OCI-LY1 (cell line): ENCODE results near the gene STAMBP.

Experiments
- H2AFZ ChIP-seq: fragments of 200-600 bp; sonication (generic), shearing (Covaris generic); 2 replicates; pipeline ENCODE4 v1.6.0; 2014; ENCODE audit warnings: antibody characterized with exemption, mild to moderate bottlenecking, low read length
- H3F3A ChIP-seq: fragments of 200-600 bp; sonication (generic), shearing (Covaris generic); 2 replicates; pipeline ENCODE4 v1.6.0; 2014; ENCODE audit warnings: mild to moderate bottlenecking, antibody characterized with exemption, low read length, moderate library complexity; ENCODE audit not compliant: insufficient read depth
- H3K27ac ChIP-seq: fragments of 200-600 bp; sonication (generic); 2 replicates; pipeline ENCODE4 v1.5.1; 2014; ENCODE audit warnings: low read length, mixed run types, mild to moderate bottlenecking, low read depth; ENCODE audit not compliant: poor library complexity, severe bottlenecking
- H3K27me3 ChIP-seq: fragments of 200-600 bp; sonication (generic); 2 replicates; pipeline ENCODE4 v1.6.0; 2014; ENCODE audit warnings: antibody characterized with exemption, mild to moderate bottlenecking, low read length, moderate library complexity; ENCODE audit not compliant: insufficient read depth
- H3K36me3 ChIP-seq: fragments of 200-600 bp; sonication (generic); 2 replicates; pipeline ENCODE4 v1.6.1; 2014; ENCODE audit warnings: mild to moderate bottlenecking, antibody characterized with exemption, low read length, moderate library complexity, mixed read lengths; ENCODE audit not compliant: insufficient read depth
- H3K4me1 ChIP-seq: fragments of 200-600 bp; sonication (generic); 2 replicates; pipeline ENCODE4 v1.5.1; 2014; ENCODE audit warnings: mild to moderate bottlenecking, low read length, moderate library complexity; ENCODE audit not compliant: insufficient read depth, severe bottlenecking
- H3K4me2 ChIP-seq: fragments of 200-600 bp; sonication (generic), shearing (Covaris generic); 2 replicates; pipeline ENCODE4 v1.6.1; 2014; ENCODE audit warnings: low read length
- H3K4me3 ChIP-seq: fragments of 200-600 bp; sonication (generic); 2 replicates; pipeline ENCODE4 v1.5.1; 2014; ENCODE audit warnings: low read length, low read depth, mild to moderate bottlenecking, mixed read lengths; ENCODE audit not compliant: poor library complexity, severe bottlenecking
- H3K79me2 ChIP-seq: fragments of 200-600 bp; shearing (Covaris generic); 2 replicates; pipeline ENCODE4 v1.6.1; 2016; ENCODE audit warnings: mixed run types, low read length, mixed read lengths; ENCODE audit not compliant: insufficient read depth
- H3K9ac ChIP-seq: fragments of 200-600 bp; sonication (generic), shearing (Covaris generic); 2 replicates; pipeline ENCODE4 v1.6.1; 2014; ENCODE audit warnings: mild to moderate bottlenecking, low read length, mixed read lengths
- H3K9me2 ChIP-seq: fragments of 200-600 bp; sonication (generic), shearing (Covaris generic); 2 replicates; pipeline ENCODE4 v1.6.1; 2014; ENCODE audit warnings: low read depth, mild to moderate bottlenecking, low read length, mixed read lengths
- H3K9me3 ChIP-seq: fragments of 200-600 bp; shearing (Covaris generic); 2 replicates; pipeline ENCODE4 v1.6.1; 2014; ENCODE audit warnings: low read length, mixed read lengths
- H4K20me1 ChIP-seq: fragments of 200-600 bp; sonication (generic), shearing (Covaris generic); 2 replicates; pipeline ENCODE4 v1.6.0; 2016; ENCODE audit warnings: mild to moderate bottlenecking, low read length; ENCODE audit not compliant: insufficient read depth
- CTCF ChIP-seq: fragments of 200-600 bp; sonication (generic), shearing (Covaris generic); IDR thresholded peaks from 2 replicates; pipeline ENCODE4 v1.5.1; 2017; ENCODE audit warnings: mild to moderate bottlenecking, antibody characterized with exemption, low read length, moderate library complexity, mixed read lengths
- EZH2 ChIP-seq: fragments of 200-600 bp; sonication (generic), shearing (Covaris generic); IDR thresholded peaks from 2 replicates; pipeline ENCODE4 v1.8.0; 2017; ENCODE audit warnings: borderline replicate concordance, mixed run types, mild to moderate bottlenecking, antibody characterized with exemption, low read length, moderate library complexity, mixed read lengths

The STAMBP gene

GRCh38 chr2:73917696-73918207 lies 89.0 kb downstream of the STAMBP start:
- Histone ChIP-seq H3K4me3 (no peak overlapping the region), H2AFZ (no peak overlapping the region), H3K4me1 (no peaks in the 10 kb centered on the region), H3K27ac (no peak overlapping the region), H3F3A (no peaks in the 10 kb centered on the region), H3K27me3 (no peaks in the 10 kb centered on the region), H4K20me1 (no peaks in the 10 kb centered on the region), H3K4me2 (no peak overlapping the region), H3K36me3 (no peaks in the 10 kb centered on the region), H3K9ac (no peak overlapping the region), H3K9me3 (no peaks in the 10 kb centered on the region), H3K79me2 (no peaks in the 10 kb centered on the region), H3K9me2 (no peaks in the 10 kb centered on the region)
- TF ChIP-seq CTCF, result no peak
- no peak for TF ChIP-seq EZH2

GRCh38 chr2:73918856-73919255 lies 90.1 kb downstream of the STAMBP start:
- no peaks in the 10 kb centered on the region for H4K20me1 ChIP-seq
- H3K4me2 ChIP-seq, result no peak overlapping the region
- no peaks in the 10 kb centered on the region for H3K9me2 ChIP-seq
- no peaks in the 10 kb centered on the region for H3K36me3 ChIP-seq
- no peaks in the 10 kb centered on the region for H3K27me3 ChIP-seq
- no peak overlapping the region for H3K9ac ChIP-seq
- H3K9me3 ChIP-seq, result no peaks in the 10 kb centered on the region
- no peak for TF ChIP-seq EZH2
- H3F3A ChIP-seq, result no peaks in the 10 kb centered on the region
- H3K79me2 ChIP-seq, result no peaks in the 10 kb centered on the region
- no peak overlapping the region for H2AFZ ChIP-seq
- H3K27ac ChIP-seq, result no peak overlapping the region
- H3K4me1 ChIP-seq, result no peaks in the 10 kb centered on the region
- H3K4me3 ChIP-seq, result no peak overlapping the region

GRCh38 chr2:73919596-73920228 lies 91.0 kb downstream of the STAMBP start:
- Histone ChIP-seq H3K27ac (no peak overlapping the region), H3F3A (no peaks in the 10 kb centered on the region)

More at GRCh38 chr2:73919596-73920228, 91.0 kb downstream of the STAMBP start:
- H3K79me2 ChIP-seq, result no peaks in the 10 kb centered on the region
- H3K4me3 ChIP-seq, result no peak overlapping the region
- H4K20me1 ChIP-seq, result no peaks in the 10 kb centered on the region
- no peaks in the 10 kb centered on the region for H3K36me3 ChIP-seq
- H3K9me2 ChIP-seq, result no peaks in the 10 kb centered on the region
- H3K4me1 ChIP-seq, result no peaks in the 10 kb centered on the region
- no peak overlapping the region for H2AFZ ChIP-seq
- no peak overlapping the region for H3K9ac ChIP-seq
- H3K27me3 ChIP-seq, result no peaks in the 10 kb centered on the region
- no peak overlapping the region for H3K4me2 ChIP-seq
- TF ChIP-seq EZH2 (no peak), CTCF (no peak)
- no peaks in the 10 kb centered on the region for H3K9me3 ChIP-seq
